ENCODE results near the gene PLK2.

PLK2 gene

GRCh38 chr5:58460002-58460731 is at the start of gene PLK2:
Gene PLK2, minus strand, starts transcription at chr5:58460086. Its CDS starts 127 bp downstream, at chr5:58459959.
- peak; percentile 69 to 73 for DNase-seq (ENCODE audit: low read depth in 2 of 2)

GRCh38 chr5:58507715-58508114 is 47.8 kb upstream of the PLK2 start:
- no peak for DNase-seq (ENCODE audit: low read depth in 2 of 2)

DNA sequence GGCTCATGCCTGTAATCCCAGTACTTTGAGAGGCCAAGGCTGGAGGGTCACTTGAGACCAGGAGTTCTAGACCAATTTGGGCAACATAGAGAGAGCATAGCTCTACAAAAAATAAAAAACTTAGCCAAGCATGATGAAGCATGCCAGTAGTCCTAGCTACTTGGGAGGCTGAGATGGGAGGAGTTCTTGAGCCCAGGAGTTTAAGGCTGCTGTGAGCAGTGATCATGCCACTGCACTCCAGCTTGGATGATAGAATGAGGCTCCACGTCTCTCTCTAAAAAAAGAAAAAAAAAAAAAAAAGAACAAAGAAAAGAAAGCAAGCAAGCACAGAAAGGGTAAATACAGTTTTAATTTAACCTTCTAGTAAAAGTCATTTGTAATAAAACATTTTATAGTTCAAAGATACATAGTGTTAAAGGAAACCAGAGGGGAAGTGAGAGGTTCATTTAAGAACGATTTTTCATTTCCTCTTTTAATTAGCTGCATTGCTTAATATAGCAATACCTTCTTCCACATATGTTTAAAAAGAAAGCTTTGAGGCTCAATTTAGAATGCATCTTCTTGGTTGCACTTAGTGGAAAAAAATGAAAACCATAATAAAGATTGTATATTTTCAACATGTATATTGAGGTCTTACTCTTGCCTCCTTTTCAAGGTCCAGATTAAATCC is 46.2 kb upstream of the PLK2 start:
- no peak for DNase-seq (ENCODE audit: low read depth in 2 of 2)

GRCh38 chr5:58505502-58505901 is 45.6 kb upstream of the PLK2 start:
- no peak for DNase-seq (ENCODE audit: low read depth in 2 of 2)

DNA sequence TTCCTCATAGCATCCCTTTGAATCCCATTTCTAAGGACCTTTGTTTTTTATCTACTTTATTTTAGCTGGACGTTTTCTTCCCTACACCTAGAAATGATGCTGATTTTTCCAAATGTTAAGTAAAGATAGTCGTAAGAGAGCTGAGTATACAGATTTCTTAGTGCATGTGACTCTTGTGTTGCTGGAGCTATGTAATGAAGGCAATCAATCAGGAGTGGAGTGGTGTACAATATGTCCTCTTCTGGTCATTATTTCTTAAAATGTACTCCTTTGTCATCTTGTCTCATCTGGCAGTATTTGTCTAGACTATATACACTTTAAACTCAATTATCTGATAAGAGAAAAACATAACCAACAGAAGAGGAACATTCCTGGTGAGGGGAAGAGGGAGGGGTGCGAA is 44.9 kb upstream of the PLK2 start:
- no peak for DNase-seq (ENCODE audit: low read depth in 2 of 2)

DNA sequence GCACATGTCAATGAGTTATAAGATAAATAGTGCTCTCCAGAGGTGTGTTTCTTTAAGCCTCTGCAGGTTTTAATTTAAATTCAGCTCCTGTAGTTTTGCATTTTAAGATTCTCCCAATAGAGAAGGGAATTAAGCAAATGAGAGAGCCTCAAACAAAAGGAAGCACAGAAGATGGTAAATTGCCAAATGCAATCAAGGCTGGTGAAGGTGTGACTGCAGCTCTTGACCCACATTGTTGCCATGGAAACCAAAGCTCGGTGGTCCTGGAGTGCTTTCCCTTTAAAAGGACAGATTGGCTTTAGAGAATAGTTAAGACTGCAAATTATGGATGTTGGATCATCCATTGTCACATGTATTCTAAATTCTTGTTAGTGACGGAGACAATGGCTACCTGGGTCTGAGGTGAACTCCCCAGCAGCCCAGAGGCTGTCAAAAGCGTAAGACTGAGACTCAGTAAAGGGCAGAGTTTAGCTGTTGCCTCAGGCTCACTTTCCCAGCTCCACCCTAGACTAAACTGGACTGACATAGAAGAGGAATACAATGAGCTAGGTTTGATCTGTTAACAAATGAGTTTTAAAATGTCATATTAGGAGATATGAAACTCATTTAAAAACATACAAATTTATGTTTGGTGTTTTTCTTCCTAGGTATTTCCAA is 43.6 kb upstream of the PLK2 start:
- DNase-seq (ENCODE audit: low read depth in 2 of 2) = no peak

DNA sequence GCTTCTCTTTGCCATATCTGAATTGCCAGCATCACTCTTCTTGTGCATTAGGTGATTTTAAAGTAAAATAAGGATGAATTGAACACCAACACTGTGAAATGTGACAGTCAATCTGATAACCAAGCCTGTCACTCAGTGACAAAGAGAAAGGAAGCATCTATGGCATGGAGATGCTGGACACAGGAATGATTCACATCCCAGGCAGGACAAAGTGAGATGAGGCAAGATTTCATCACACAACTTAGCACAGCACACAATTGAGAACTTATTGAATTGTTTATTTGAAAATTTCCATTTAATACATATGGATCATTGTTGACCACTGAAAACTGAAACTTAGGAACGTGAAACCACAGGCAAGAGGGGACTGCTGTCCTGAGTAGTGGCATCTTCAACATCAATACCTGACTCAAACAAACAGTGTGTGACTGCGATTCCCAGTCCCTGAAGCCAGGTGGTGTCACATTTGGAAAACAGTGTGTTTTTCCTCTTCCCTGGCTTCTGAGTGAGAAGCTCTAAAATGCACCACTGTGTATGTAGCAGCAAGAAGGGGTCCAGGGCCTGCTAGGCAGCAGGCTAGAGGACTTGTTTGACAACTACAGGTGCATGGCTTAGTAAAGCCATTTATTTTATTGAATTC is 42.0 kb upstream of the PLK2 start:
- no peak for DNase-seq (ENCODE audit: low read depth in 2 of 2)

DNA sequence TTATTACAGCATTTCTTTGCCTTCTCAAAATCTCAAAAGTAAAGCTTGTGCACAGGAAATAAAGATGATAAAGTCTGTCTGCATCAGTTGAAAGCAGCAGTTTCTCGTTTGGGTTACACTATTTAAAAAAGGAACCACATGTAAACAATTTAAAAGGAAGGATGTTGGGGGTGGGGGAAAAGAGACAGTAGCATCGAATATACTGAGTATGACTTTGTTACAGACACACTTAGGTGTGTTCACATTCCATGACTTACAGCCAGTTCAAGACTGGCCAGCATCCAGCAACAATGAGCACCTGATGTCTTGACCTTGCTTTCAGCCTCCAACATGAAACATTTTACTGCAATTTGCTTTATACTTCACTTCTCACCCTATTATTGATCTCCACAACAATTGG is 40.1 kb upstream of the PLK2 start:
- no peak for DNase-seq (ENCODE audit: low read depth in 2 of 2)

- no peak for DNase-seq (ENCODE audit: low read depth in 2 of 2)
These were observed 39.3 kb upstream of the PLK2 start for GRCh38 chr5:58499231-58499630.

DNA sequence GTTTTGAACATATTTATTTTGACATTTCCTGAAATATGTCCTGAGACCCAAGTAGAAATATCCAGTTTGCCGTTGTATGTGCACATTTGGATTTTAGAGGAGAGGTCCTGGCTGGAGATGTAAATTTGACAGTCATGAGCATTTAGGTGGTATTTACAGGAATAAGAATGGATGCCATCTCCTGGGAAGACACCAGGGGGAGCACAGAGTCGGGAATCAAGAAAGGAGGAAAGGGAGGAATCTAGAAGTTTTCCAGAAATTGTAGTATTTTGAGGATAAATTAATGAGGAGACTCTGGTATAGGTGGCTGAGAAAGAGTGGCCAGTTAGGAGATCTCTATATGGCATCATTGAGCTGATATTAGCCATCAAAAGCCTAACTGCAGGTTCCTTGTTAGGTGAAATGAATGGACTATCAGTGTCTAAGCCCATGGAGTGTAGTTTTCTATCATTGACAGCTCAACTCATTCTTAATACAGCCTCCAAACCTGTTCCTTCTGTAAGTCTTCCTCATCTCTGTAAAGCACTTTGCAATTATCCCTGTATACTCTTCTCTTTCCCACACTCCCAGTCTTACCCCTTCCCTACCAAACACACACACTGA is 38.6 kb upstream of the PLK2 start:
- no peak for DNase-seq (ENCODE audit: low read depth in 2 of 2)

DNA sequence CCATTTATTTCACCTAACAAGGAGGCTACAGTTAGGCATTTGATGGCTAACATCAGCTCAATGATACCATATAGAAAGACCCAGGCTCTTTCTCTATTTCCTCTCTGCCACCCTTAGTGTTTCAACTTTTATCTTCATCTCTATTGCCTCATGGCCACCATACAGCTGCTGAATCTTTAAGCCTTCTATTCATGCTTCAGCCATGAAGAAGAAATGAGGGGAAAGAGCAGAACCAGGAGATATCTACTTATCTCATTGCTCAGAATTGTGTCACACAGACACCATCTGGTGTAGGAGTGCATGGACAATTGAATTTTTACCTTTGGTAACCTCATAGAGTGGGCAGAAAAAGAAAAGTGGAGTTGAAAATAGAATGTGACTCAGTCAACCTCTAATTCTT is 38.0 kb upstream of the PLK2 start:
- no peak for DNase-seq (ENCODE audit: low read depth in 2 of 2)

DNA sequence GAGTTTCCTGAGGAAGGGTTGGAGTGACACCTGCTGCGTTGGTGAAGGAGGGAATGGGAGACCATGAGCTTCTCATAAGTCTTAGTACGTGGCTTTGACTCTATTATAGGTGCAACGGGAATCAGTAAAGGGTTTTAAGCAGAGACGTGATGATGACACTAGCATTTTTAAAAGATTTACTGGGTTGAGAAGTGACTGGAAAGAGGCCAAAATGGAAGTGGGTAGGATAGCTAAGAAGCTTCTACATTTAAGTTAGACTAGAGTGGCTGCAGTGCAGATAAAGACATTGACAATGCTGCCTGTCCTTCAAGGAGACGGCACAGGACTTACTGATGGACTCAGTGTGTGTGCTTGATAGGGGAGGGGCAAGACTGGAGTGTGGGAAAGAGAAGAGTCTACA is 37.5 kb upstream of the PLK2 start:
- DNase-seq (ENCODE audit: low read depth in 2 of 2) = no peak

- no peak for DNase-seq (ENCODE audit: low read depth in 2 of 2)
These were observed 36.6 kb upstream of the PLK2 start for GRCh38 chr5:58496488-58496887.

DNA sequence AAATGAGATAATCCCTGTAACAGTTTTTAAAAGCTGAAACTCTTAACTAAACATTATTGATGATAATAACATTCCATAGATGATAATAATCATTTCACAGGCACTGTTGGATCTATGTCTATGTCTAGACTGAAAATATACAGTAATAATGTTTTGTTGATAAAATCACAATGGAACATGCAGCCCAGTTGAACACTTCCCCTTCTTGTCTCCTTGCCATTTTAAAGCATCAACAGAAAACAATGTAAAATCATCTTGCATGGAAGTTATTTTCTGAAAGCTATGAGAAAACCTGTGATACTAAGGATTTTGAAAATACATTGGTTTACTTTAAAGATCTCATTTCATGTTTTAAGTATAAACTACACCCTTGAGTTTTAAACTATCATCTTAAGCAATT is 33.3 kb upstream of the PLK2 start:
- DNase-seq (ENCODE audit: low read depth in 2 of 2) = no peak

DNA sequence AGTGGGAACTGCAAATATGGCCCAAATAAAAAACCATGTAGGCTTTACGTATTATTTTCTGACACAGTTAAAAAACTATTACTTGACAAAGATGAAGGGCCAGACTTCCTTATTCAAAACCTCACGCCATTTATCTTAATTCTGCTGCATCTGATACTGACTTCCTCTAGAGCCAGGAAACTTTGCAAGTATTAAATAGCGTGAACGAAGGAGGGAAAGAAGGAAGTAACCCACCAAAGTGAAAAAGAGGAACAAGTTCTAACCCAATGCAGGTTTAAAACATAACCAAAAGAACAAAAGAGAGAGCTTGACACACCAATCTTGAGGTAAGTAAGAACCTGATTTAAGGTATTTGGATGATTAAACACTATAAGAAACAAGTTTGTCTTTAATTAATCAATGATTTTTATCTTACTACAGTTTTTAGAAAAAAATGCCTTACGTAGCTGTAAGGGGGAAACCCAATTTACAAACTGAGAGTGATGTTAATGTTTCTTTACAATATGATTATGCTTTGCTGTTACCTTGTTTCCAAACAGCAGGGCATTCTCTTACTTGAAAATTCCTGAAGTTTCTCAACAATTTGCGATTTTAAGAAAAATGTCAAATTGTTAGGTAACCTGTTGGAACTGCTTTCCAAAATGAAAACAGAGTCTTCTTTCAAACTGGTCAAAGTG is 31.5 kb upstream of the PLK2 start, which contains the start of gene GAPT:
Gene GAPT, plus strand, starts transcription at position 220 of the 677 bp plus-strand sequence. CDS start 3,102 bp downstream, outside the sequence.
- DNase-seq (ENCODE audit: low read depth in 2 of 2) = no peak

DNA sequence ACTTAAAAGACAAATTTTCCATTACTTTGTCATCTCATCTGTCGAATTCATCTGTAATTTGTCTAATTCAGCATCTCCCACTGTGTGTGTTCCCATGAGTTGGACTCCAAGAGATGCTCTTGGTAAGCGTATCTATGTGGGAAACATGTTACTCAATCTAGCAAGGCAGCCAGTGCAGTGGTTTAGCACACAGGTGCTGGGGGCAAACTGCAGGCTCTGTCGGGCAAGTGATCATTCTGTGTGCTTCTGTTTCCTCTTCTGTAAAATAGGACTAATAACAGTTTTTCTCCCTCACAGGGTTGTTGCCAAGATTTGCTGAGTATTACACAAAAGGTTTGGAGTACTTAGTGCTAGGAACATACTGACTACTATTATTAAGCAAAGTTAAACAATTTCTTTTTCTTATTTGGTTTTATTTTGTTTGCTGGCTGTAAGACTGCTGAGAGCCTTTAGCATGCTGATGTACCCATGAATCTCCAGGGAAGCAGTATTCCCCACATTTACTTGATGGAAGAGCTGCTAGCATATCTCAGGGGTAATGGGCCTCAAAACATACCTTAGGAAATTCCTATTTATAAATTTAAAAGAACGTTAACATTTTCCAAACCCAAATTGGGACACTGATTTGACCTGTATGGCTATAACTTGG is 30.6 kb upstream of the PLK2 start:
- DNase-seq (ENCODE audit: low read depth in 2 of 2) = no peak

- DNase-seq (ENCODE audit: low read depth in 2 of 2) = no peak
These were observed 26.4 kb upstream of the PLK2 start for GRCh38 chr5:58486290-58486689.

- DNase-seq (ENCODE audit: low read depth in 2 of 2) = no peak
These were observed 24.6 kb upstream of the PLK2 start for GRCh38 chr5:58484505-58484904.

DNA sequence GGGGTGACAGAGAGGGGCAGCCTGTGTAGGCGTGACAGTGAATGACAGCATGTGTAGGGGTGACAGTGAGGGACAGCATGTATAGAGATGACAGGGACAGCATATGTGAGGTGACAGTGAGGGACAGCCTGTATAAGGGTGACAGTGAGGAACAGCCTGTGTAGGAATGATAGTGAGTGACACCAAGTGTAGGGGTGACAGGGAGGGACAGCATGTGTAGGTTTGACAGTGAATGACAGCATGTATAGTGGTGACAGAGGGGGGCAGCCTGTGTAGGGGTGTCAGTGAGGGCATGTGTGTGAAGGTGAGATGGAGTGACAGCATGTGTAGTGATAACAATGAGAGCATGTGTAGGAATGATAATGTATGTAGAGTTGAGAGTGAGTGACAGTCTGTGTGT is 22.6 kb upstream of the PLK2 start:
- DNase-seq (ENCODE audit: low read depth in 2 of 2) = no peak

DNA sequence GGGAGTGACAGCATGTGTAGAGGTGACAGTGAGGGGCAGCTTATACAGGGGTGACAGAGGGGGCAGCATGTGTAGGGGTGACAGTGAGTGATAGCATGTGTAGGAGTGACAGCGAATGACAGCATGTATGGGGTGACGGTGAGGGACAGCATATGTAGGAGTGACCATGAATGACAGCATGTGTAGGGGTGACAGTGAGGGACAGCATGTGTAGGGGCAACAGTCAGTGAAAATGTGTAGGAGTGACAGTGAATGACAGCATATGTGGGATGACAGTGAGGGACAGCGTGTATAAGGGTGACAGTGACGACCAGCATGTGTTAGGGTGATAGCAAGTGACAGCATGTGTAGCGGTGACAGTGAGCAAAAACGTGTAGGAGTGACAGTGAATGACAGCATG is 21.9 kb upstream of the PLK2 start:
- no peak for DNase-seq (ENCODE audit: low read depth in 2 of 2)
